Activated T-cell treated with anti-CD3 and anti-CD28 coated beads, Interleukin-2, amount 50 U/mL, for 4 hours (primary cell): ENCODE measurements around the gene TRIM28. TPM values are rescaled to one million over a fixed set of nuclear protein-coding genes. Genes with fewer than 3 reads are reported as not detected.

Source experiments
- ATAC-seq, 2 donors: fragments of 200-7000 bp; cut with Tn5 transposase; one replicate each; pipeline ENCODE4 v1.10.0; 2021
- DNase-seq: peaks from one replicate; pipeline ENCODE4 v3.0.0-alpha.2; 2020
- H3K27me3 Mint-ChIP-seq: one replicate; pipeline ENCODE4 v1.8.0; 2021; ENCODE audit warnings: low read depth, mixed read lengths
- H3K36me3 Mint-ChIP-seq: one replicate; pipeline ENCODE4 v1.8.0; 2022; ENCODE audit warnings: mixed read lengths; ENCODE audit not compliant: insufficient read depth
- H3K4me1 Mint-ChIP-seq: one replicate; pipeline ENCODE4 v1.8.0; 2021; ENCODE audit warnings: low read depth, mixed read lengths
- H3K4me3 Mint-ChIP-seq: one replicate; pipeline ENCODE4 v1.8.0; 2021; ENCODE audit warnings: mild to moderate bottlenecking, moderate library complexity, mixed read lengths
- H3K9me3 Mint-ChIP-seq: one replicate; pipeline ENCODE4 v1.8.0; 2021; ENCODE audit warnings: mixed read lengths
- total RNA-seq, 3 donors: library from RNA; stranded (reverse); gene quantifications; one replicate each; pipeline ENCODE4 v1.2.1, GENCODE V29; 2021

The TRIM28 gene
- total RNA-seq, 3 donors from 2014 or later = 850 to 963 (median 920) TPM

GRCh38 chr19:58514564-58515022 lies 29.3 kb upstream of the TRIM28 start:
- Mint-ChIP-seq H3K9me3 (no peaks in the 10 kb centered on the region), H3K27me3 (no peaks in the 10 kb centered on the region), H3K4me3 (peak overlapping the region; percentile 82), H3K36me3 (peaks cover 10% of the 10 kb centered on the region), H3K4me1 (peaks cover 32% of the 10 kb centered on the region)
- ATAC-seq (no peak), DNase-seq (no peak)

GRCh38 chr19:58515259-58515658 lies 28.6 kb upstream of the TRIM28 start:
- peak overlapping the region; percentile 82 for H3K4me3 Mint-ChIP-seq
- H3K27me3 Mint-ChIP-seq = no peaks in the 10 kb centered on the region
- ATAC-seq (no peak), DNase-seq (no peak)
- H3K9me3 Mint-ChIP-seq = no peaks in the 10 kb centered on the region
- peaks cover 37% of the 10 kb centered on the region for H3K4me1 Mint-ChIP-seq
- peaks cover 10% of the 10 kb centered on the region for H3K36me3 Mint-ChIP-seq

DNA sequence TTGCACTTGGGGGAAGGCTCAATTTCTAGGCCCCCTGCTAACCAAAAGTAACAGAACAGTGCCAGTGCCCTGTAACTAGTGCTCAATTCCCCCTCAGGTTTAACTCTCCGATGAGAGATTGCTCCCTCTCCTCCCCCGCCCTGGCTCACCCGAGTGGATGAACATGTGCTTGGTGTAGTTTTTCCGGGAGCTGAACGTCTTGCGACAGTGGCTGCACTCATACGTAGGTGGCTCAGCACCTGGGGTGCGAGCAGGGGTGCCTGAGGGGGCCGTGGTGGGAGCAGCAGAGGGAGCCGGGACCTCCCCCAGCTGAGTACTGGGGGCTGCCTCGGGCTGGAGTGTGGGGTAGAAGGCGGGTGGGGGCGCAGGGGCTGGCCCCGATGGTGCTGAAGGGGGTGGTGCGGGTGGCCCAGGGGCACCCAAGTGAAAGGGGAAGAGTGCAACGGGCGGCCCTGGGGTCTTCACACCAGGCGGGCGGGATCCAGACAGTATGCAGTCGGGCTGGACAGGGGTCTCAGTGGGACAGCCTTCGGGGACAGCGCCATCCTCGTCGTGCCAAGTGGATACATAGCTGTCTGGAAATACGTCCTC lies 27.5 kb upstream of the TRIM28 start:
- DNase-seq = no peak
- Mint-ChIP-seq H3K27me3 (no peaks in the 10 kb centered on the region), H3K9me3 (no peaks in the 10 kb centered on the region), H3K4me3 (peak overlapping the region; percentile 69), H3K36me3 (peaks cover 10% of the 10 kb centered on the region), H3K4me1 (peaks cover 39% of the 10 kb centered on the region)
- no peak for ATAC-seq

- H3K4me3 Mint-ChIP-seq = peak overlapping the region; percentile 29
- ATAC-seq = no peak
- peaks cover 42% of the 10 kb centered on the region for H3K4me1 Mint-ChIP-seq
Measured at GRCh38 chr19:58516964-58517833, 26.7 kb upstream of the TRIM28 start.

GRCh38 chr19:58518256-58519086 lies 25.4 kb upstream of the TRIM28 start:
- H3K36me3 Mint-ChIP-seq = peaks cover 10% of the 10 kb centered on the region
- no peaks in the 10 kb centered on the region for H3K27me3 Mint-ChIP-seq

More at GRCh38 chr19:58516964-58517833, 26.7 kb upstream of the TRIM28 start:
- DNase-seq = no peak
- Mint-ChIP-seq H3K27me3 (no peaks in the 10 kb centered on the region), H3K36me3 (peaks cover 10% of the 10 kb centered on the region), H3K9me3 (no peaks in the 10 kb centered on the region)

DNA sequence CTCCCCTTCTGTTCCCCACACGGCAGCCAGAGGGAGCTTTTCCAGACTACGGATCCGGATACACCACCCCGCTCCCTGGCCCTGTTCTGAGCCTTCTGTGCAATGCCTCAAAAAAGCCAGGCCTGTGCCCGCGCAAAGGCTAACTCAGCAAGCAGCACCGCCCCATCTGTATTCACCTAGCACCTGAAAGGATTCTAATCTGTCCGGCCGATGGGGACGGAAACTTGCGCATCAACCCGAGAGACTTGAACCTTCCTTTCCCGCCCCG lies 24.8 kb upstream of the TRIM28 start:
- peaks cover 39% of the 10 kb centered on the region for H3K4me1 Mint-ChIP-seq
- H3K4me3 Mint-ChIP-seq = peak overlapping the region; percentile 97
- DNase-seq (peak; percentile 41), ATAC-seq (peak; percentile 5 to 11)
- H3K36me3 Mint-ChIP-seq = peaks cover 10% of the 10 kb centered on the region
- no peaks in the 10 kb centered on the region for H3K27me3 Mint-ChIP-seq
- H3K9me3 Mint-ChIP-seq = no peaks in the 10 kb centered on the region

More at GRCh38 chr19:58518256-58519086, 25.4 kb upstream of the TRIM28 start:
- no peak for DNase-seq
- Mint-ChIP-seq H3K4me3 (peak overlapping the region; percentile 97), H3K4me1 (peaks cover 42% of the 10 kb centered on the region), H3K9me3 (no peaks in the 10 kb centered on the region)
- ATAC-seq = no peak

GRCh38 chr19:58519355-58520256 lies 24.3 kb upstream of the TRIM28 start, which contains the start of gene ZBTB45:
Gene ZBTB45, minus strand, starts transcription at chr19:58519810. Its CDS starts 2,137 bp downstream, at chr19:58517673.
- Mint-ChIP-seq H3K36me3 (peaks cover 10% of the 10 kb centered on the region), H3K9me3 (no peaks in the 10 kb centered on the region), H3K27me3 (no peaks in the 10 kb centered on the region), H3K4me3 (peak within 1 kb of the TSS; percentile 97), H3K4me1 (peaks cover 37% of the 10 kb centered on the region)
- DNase-seq (peak; percentile 84), ATAC-seq (peak; percentile 87 to 88)

DNA sequence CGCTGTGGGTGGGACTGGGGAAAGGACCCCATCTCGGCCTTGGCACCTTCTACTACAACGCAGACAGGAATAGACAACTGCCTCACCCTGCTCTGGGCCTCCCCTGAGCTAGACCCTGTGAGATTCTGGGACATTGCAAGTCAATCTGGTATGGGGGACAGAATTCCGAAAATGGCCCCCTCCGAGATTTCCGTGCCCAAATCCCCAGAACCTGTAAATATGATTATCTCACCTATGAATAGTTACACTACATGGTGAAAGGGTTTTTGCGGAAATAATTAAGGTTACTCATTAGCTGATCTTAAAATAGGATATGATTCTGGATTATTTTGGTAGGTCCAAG lies 23.6 kb upstream of the TRIM28 start:
- Mint-ChIP-seq H3K9me3 (no peaks in the 10 kb centered on the region), H3K27me3 (no peaks in the 10 kb centered on the region), H3K4me1 (peaks cover 34% of the 10 kb centered on the region), H3K4me3 (peak overlapping the region; percentile 97), H3K36me3 (peaks cover 9% of the 10 kb centered on the region)
- DNase-seq = no peak
- ATAC-seq = no peak

GRCh38 chr19:58521651-58522050 lies 22.2 kb upstream of the TRIM28 start:
- ATAC-seq (no peak), DNase-seq (no peak)
- Mint-ChIP-seq H3K4me1 (peaks cover 25% of the 10 kb centered on the region), H3K9me3 (no peaks in the 10 kb centered on the region), H3K27me3 (no peaks in the 10 kb centered on the region), H3K36me3 (peaks cover 1% of the 10 kb centered on the region), H3K4me3 (peak overlapping the region; percentile 37)

- ATAC-seq = no peak
- DNase-seq = no peak
- no peaks in the 10 kb centered on the region for H3K27me3 Mint-ChIP-seq
- peaks cover 23% of the 10 kb centered on the region for H3K4me1 Mint-ChIP-seq
- peaks cover 1% of the 10 kb centered on the region for H3K36me3 Mint-ChIP-seq
- no peaks in the 10 kb centered on the region for H3K9me3 Mint-ChIP-seq
- no peak overlapping the region for H3K4me3 Mint-ChIP-seq
Measured at GRCh38 chr19:58522709-58523108, 21.2 kb upstream of the TRIM28 start.

DNA sequence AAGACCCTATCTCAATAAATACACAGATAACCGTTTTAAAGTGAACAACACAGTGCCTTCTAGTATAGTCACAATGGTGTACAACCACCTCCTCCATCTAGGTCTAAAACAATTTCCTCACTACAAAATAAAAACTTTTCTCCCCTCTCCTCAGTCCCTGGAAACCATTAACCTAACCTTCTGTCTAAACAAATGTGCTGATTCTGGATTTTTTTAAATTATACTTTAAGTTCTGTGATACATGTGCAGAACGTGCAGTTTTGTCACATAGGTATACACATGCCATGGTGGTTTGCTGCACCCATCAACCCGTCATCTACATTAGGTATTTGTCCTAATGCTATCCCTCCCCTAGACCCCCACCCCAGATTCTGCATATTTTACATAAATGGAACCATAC lies 14.5 kb upstream of the TRIM28 start:
- no peak for ATAC-seq
- H3K9me3 Mint-ChIP-seq = no peaks in the 10 kb centered on the region
- no peaks in the 10 kb centered on the region for H3K36me3 Mint-ChIP-seq

DNA sequence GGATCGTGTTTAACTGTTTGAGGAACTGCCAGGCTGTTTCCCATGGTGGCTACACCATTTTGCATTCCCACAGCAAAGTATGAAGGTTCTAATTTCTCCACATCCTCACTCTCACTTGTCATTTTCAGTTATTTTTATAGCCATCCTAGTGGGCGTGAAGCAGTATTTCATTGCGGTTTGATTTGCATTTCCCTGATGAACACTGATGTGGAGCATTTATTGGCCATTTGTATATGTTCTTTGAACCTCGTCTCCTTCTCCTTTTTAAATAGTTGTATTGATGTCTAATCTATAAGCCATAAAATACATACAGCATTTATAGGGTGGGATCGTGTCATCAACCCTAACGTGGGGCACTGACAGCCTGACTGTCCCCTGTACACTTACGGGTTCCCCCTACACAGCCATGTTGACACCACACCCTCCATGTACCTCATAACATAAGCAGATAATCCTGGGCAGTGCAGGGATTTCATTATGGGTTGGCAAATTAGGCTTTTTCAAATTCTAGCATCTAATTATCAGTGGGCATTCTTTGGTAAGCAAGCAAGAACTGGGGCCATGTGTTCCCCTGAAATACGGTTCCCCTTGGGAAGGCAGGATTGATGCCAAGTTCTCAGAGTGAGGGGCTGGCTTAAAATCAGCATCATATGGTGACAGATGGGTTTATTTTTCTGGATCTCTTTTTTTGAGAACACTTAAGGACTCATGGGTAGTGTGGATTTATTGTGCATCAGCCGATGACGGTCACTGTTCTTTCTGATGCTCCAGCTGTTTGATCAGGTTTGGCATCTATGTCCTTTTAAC lies 12.6 kb upstream of the TRIM28 start:
- peaks cover 2% of the 10 kb centered on the region for H3K4me1 Mint-ChIP-seq
- ATAC-seq (no peak), DNase-seq (no peak)
- peaks cover 2% of the 10 kb centered on the region for H3K27me3 Mint-ChIP-seq
- no peaks in the 10 kb centered on the region for H3K36me3 Mint-ChIP-seq
- H3K4me3 Mint-ChIP-seq = no peak overlapping the region
- no peaks in the 10 kb centered on the region for H3K9me3 Mint-ChIP-seq

More for the DNA sequence above, 14.5 kb upstream of the TRIM28 start:
- Mint-ChIP-seq H3K4me1 (peaks cover 2% of the 10 kb centered on the region), H3K4me3 (no peak overlapping the region), H3K27me3 (peaks cover 2% of the 10 kb centered on the region)
- no peak for DNase-seq

- H3K36me3 Mint-ChIP-seq = no peaks in the 10 kb centered on the region
- DNase-seq (no peak), ATAC-seq (no peak)
- H3K9me3 Mint-ChIP-seq = no peaks in the 10 kb centered on the region
- peaks cover 7% of the 10 kb centered on the region for H3K4me1 Mint-ChIP-seq
- no peak overlapping the region for H3K4me3 Mint-ChIP-seq
- H3K27me3 Mint-ChIP-seq = peaks cover 8% of the 10 kb centered on the region
Measured at GRCh38 chr19:58535857-58536256, 8.0 kb upstream of the TRIM28 start.
